ENCODE measurements around the gene FAM20A.

The FAM20A gene

DNA sequence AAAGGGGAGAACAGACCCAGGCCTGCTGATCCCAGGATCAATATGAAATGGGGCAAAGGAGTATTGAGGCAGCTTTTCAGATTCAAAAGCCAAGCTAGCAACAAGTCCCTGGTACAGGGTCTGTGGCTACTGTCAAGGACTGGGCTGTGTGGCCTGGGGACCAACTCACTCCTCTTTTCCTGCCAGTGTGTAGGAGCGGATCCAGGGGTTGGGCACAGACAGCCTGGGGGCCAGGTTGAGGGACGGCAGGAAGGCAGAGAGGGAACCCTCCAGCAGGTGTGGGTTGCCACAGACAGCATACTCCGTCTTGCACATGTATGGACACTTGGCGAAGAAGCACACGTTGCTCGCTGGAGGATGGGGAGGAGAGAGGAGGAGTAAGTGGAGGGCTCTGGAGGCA lies 59.4 kb downstream of the FAM20A start:
- Histone ChIP-seq H3K79me2 (ENCODE audit: insufficient read depth, low read depth) (no peaks in the 10 kb centered on the region), H4K20me1 (ENCODE audit: insufficient read depth) (no peaks in the 10 kb centered on the region), H3K36me3 (ENCODE audit: insufficient read depth) (no peaks in the 10 kb centered on the region), H3K4me3 (IDR thresholded peaks at IDR 0.05; ENCODE audit: insufficient read depth, low read depth, low read length) (no peak overlapping the region), H3K9ac (no peak overlapping the region), H3K27ac (no peak overlapping the region), H3K4me2 (no peak overlapping the region), H3K27me3 (ENCODE audit: insufficient read depth, low read depth) (no peaks in the 10 kb centered on the region), H2AFZ (ENCODE audit: low read depth) (no peak overlapping the region), H3K4me1 (ENCODE audit: low read depth, poor library complexity, severe bottlenecking) (no peaks in the 10 kb centered on the region)
- TF ChIP-seq, protein P1, sequence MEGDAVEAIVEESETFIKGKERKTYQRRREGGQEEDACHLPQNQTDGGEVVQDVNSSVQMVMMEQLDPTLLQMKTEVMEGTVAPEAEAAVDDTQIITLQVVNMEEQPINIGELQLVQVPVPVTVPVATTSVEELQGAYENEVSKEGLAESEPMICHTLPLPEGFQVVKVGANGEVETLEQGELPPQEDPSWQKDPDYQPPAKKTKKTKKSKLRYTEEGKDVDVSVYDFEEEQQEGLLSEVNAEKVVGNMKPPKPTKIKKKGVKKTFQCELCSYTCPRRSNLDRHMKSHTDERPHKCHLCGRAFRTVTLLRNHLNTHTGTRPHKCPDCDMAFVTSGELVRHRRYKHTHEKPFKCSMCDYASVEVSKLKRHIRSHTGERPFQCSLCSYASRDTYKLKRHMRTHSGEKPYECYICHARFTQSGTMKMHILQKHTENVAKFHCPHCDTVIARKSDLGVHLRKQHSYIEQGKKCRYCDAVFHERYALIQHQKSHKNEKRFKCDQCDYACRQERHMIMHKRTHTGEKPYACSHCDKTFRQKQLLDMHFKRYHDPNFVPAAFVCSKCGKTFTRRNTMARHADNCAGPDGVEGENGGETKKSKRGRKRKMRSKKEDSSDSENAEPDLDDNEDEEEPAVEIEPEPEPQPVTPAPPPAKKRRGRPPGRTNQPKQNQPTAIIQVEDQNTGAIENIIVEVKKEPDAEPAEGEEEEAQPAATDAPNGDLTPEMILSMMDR (conservative IDR thresholded peaks at IDR 0.05; ENCODE audit: low read depth, low read length): no peak

DNA sequence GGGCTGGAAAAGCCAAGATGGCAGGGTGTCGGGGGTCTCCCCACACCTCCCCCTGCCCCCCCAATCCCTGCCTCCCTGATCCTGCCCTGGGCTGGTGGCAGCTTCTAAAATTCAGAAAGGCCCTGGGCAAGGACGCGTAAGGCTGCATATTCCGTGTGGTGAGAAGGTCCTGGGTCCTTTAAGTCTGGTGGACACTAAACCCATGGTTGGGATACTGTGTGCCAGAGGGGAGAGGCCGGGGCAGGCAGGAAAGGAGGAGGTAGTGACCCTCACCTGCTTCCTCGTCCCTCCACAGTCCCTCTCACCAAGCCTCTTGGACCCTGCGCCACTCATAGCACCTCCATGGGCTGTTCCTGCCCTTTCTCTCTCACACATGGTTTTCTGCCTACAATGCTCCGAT lies 60.2 kb downstream of the FAM20A start:
- no peak overlapping the region for H2AFZ ChIP-seq (ENCODE audit: low read depth)
- no peak overlapping the region for H3K4me3 ChIP-seq (IDR thresholded peaks at IDR 0.05; ENCODE audit: insufficient read depth, low read depth, low read length)
- no peak overlapping the region for H3K4me2 ChIP-seq
- H3K36me3 ChIP-seq (ENCODE audit: insufficient read depth): no peaks in the 10 kb centered on the region
- no peaks in the 10 kb centered on the region for H4K20me1 ChIP-seq (ENCODE audit: insufficient read depth)
- no peaks in the 10 kb centered on the region for H3K4me1 ChIP-seq (ENCODE audit: low read depth, poor library complexity, severe bottlenecking)
- TF ChIP-seq, protein P1 (conservative IDR thresholded peaks at IDR 0.05; ENCODE audit: low read depth, low read length): no peak
- no peaks in the 10 kb centered on the region for H3K27me3 ChIP-seq (ENCODE audit: insufficient read depth, low read depth)
- H3K9ac ChIP-seq: no peak overlapping the region
- H3K27ac ChIP-seq: no peak overlapping the region
- no peaks in the 10 kb centered on the region for H3K79me2 ChIP-seq (ENCODE audit: insufficient read depth, low read depth)

DNA sequence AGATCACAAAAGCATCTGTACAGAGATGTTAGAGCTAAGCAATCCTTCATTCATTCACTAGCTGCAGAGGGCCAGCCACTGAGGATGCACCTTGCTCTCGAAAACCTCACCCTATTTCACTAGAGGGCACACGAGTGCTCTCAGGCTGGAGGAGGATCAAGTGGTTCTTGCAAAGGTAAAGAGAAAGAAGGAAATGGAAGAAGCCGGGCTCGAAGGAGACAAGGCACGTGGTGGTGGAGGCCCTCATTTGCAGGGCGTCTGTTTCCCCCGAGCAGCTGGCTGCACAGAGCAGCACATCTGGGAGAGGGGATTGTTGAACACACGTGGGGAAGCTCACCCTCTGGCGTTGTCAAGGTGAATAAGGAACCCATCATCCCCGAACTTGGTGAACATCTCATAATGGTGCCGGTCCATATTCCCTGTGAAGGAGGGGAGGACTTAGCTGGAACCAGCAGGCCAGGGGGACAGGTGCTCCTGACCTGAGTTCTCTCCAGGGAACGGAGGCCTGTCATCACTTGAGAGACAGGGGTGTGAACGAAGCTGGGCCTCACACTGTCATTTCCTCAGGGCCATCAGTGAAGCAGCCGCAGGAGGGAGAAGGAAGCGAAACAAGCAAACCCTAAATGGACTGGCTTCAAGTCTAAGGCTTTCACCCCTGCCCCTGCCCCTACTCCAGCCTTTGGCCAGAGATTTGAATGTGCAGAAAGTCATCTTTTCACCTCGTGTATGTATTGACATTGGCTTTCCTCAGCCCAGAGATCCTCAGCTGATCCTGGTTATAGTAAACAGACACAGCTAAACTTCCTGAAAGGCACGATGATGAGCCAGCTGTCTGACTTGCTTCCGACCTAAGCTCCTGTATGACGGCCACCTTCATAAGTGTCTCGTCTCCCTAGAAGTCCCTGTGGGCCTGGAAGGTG lies 61.4 kb downstream of the FAM20A start:
- Histone ChIP-seq H3K4me2 (no peak overlapping the region), H3K36me3 (ENCODE audit: insufficient read depth) (no peaks in the 10 kb centered on the region)

DNA sequence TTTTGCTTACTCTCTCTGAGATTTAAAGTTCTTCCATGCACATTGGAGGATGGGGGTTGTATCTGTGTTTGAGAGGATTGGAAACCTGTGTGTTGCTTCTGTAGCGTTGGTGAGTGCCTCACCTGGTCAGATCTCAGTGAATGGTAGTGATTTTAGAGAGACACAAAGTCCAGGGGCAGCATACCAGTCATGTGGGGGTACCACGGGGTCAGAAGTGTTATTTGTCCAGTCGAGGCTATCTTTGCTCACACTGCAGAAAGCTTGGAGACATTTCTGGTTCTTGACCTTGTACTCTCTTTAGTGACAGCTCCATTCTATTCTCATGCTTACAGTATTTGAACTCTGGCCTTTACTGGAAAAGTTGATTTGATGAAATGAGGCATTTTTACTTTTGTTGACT lies 65.2 kb downstream of the FAM20A start:
- H2AFZ ChIP-seq (ENCODE audit: low read depth): no peak overlapping the region
- no peaks in the 10 kb centered on the region for H3K36me3 ChIP-seq (ENCODE audit: insufficient read depth)
- peaks cover 24% of the 10 kb centered on the region for H3K4me1 ChIP-seq (ENCODE audit: low read depth, poor library complexity, severe bottlenecking)
- TF ChIP-seq, protein P1 (conservative IDR thresholded peaks at IDR 0.05; ENCODE audit: low read depth, low read length): no peak
- no peaks in the 10 kb centered on the region for H4K20me1 ChIP-seq (ENCODE audit: insufficient read depth)
- no peak overlapping the region for H3K27ac ChIP-seq
- no peaks in the 10 kb centered on the region for H3K27me3 ChIP-seq (ENCODE audit: insufficient read depth, low read depth)
- no peak overlapping the region for H3K9ac ChIP-seq
- H3K4me2 ChIP-seq: no peak overlapping the region
- no peaks in the 10 kb centered on the region for H3K79me2 ChIP-seq (ENCODE audit: insufficient read depth, low read depth)
- H3K4me3 ChIP-seq (IDR thresholded peaks at IDR 0.05; ENCODE audit: insufficient read depth, low read depth, low read length): no peak overlapping the region

More for the DNA sequence above, 61.4 kb downstream of the FAM20A start:
- Histone ChIP-seq H3K9ac (no peak overlapping the region), H3K27me3 (ENCODE audit: insufficient read depth, low read depth) (no peaks in the 10 kb centered on the region), H2AFZ (ENCODE audit: low read depth) (no peak overlapping the region), H3K79me2 (ENCODE audit: insufficient read depth, low read depth) (no peaks in the 10 kb centered on the region), H3K27ac (no peak overlapping the region), H3K4me3 (IDR thresholded peaks at IDR 0.05; ENCODE audit: insufficient read depth, low read depth, low read length) (no peak overlapping the region), H3K4me1 (ENCODE audit: low read depth, poor library complexity, severe bottlenecking) (peaks cover under 1% of the 10 kb centered on the region), H4K20me1 (ENCODE audit: insufficient read depth) (no peaks in the 10 kb centered on the region)
- TF ChIP-seq, protein P1 (conservative IDR thresholded peaks at IDR 0.05; ENCODE audit: low read depth, low read length): no peak
